Islet of Langerhans (tissue), 1 donor: ENCODE measurements around the gene TSPAN4.

Experiments used
- FAIRE-seq: peaks from one replicate; lab custom pipeline; 2011; peaks lifted over from hg19 to GRCh38; lab: Jason Lieb, UNC

Gene TSPAN4

GRCh38 chr11:850775-851763 lies 8.4 kb downstream of the TSPAN4 start:
- FAIRE-seq: no peak

GRCh38 chr11:852762-853161 lies 10.1 kb downstream of the TSPAN4 start:
- no peak for FAIRE-seq

- no peak for FAIRE-seq
Measured at GRCh38 chr11:853682-854448, 11.2 kb downstream of the TSPAN4 start.

GRCh38 chr11:854601-855329 lies 12.1 kb downstream of the TSPAN4 start:
- no peak for FAIRE-seq

GRCh38 chr11:855330-855674 lies 12.7 kb downstream of the TSPAN4 start:
- FAIRE-seq: no peak

- no peak for FAIRE-seq
Measured at GRCh38 chr11:855796-856195, 13.1 kb downstream of the TSPAN4 start.

- no peak for FAIRE-seq
Measured at GRCh38 chr11:856397-856796, 13.7 kb downstream of the TSPAN4 start.

- FAIRE-seq: no peak
Measured at GRCh38 chr11:858053-858761, 15.6 kb downstream of the TSPAN4 start.

- FAIRE-seq: no peak
Measured at GRCh38 chr11:858762-859339, 16.2 kb downstream of the TSPAN4 start.

- no peak for FAIRE-seq
Measured at GRCh38 chr11:859394-860131, 16.9 kb downstream of the TSPAN4 start.

GRCh38 chr11:860234-861104 lies 17.8 kb downstream of the TSPAN4 start:
- FAIRE-seq: no peak

GRCh38 chr11:861105-861479 lies 18.4 kb downstream of the TSPAN4 start:
- FAIRE-seq: no peak

- FAIRE-seq: no peak
Measured at GRCh38 chr11:862081-862661, 19.5 kb downstream of the TSPAN4 start.

GRCh38 chr11:862696-863022 lies 20.0 kb downstream of the TSPAN4 start:
- no peak for FAIRE-seq

- no peak for FAIRE-seq
Measured at GRCh38 chr11:863023-863909, 20.6 kb downstream of the TSPAN4 start.

GRCh38 chr11:863910-864827 lies 21.5 kb downstream of the TSPAN4 start:
- no peak for FAIRE-seq

- no peak for FAIRE-seq
Measured at GRCh38 chr11:864898-865297, 22.2 kb downstream of the TSPAN4 start.
